Measurements from ENCODE around the gene VWA7. TPM values are rescaled to one million over a fixed set of nuclear protein-coding genes. Genes with fewer than 3 reads are reported as not detected.
A peak's percentile ranks its signal among the peaks of the same experiment; 100 is the strongest.
"Not testable (repeated sequence)": the region's sequence is repeated elsewhere in the genome, so short reads cannot be mapped to it uniquely, and the experiment has no call there.

VWA7 gene
- total RNA-seq, 1 donor from 2014 or later, result 3.0 TPM

- Mint-ChIP-seq H3K4me3 (peak overlapping the region; percentile 86), H3K36me3 (ENCODE audit: low read depth) (peaks cover 37% of the 10 kb centered on the region), H3K27ac (peak overlapping the region; percentile 97), H3K4me1 (peaks cover 36% of the 10 kb centered on the region), H3K27me3 (no peaks in the 10 kb centered on the region), H3K9me3 (no peaks in the 10 kb centered on the region)
- intact Hi-C loops (cut with micrococcal nuclease), result loop anchor here (1.0 to 2.0 kb wide), 6 partner anchors 12 to 66 kb away; partner anchors contain the start of genes DDAH2, HSPA1B and VWA7
- DNase-seq, result peak; percentile 68
Measured at GRCh38 chr6:31794866-31795615, 17.9 kb upstream of the VWA7 start.

GRCh38 chr6:31794294-31794865, 17.3 kb upstream of the VWA7 start:
- Mint-ChIP-seq H3K27ac (peak overlapping the region; percentile 97), H3K36me3 (ENCODE audit: low read depth) (peaks cover 42% of the 10 kb centered on the region), H3K9me3 (no peaks in the 10 kb centered on the region), H3K27me3 (no peaks in the 10 kb centered on the region), H3K4me3 (peak overlapping the region; percentile 86), H3K4me1 (peaks cover 36% of the 10 kb centered on the region)
- intact Hi-C loops (cut with micrococcal nuclease), result loop anchor here (2.0 kb wide), 4 partner anchors 18 to 66 kb away; partner anchors contain the start of genes DDAH2 and HSPA1B
- no peak for DNase-seq

GRCh38 chr6:31793927-31794245, 16.8 kb upstream of the VWA7 start:
- Mint-ChIP-seq H3K27ac (peak overlapping the region; percentile 97), H3K36me3 (ENCODE audit: low read depth) (peaks cover 45% of the 10 kb centered on the region), H3K4me1 (peaks cover 37% of the 10 kb centered on the region), H3K4me3 (peak overlapping the region; percentile 86)
- not testable (repeated sequence) for H3K9me3 Mint-ChIP-seq, DNase-seq, H3K27me3 Mint-ChIP-seq
- intact Hi-C loops (cut with micrococcal nuclease), result loop anchor here (2.0 kb wide), 4 partner anchors 19 to 65 kb away; partner anchors contain the start of genes DDAH2 and HSPA1B

- intact Hi-C loops (cut with micrococcal nuclease), result no loop called here
- H3K36me3 Mint-ChIP-seq (ENCODE audit: low read depth), result peaks cover 44% of the 10 kb centered on the region
- H3K27me3 Mint-ChIP-seq, result no peaks in the 10 kb centered on the region
- peak overlapping the region; percentile 72 for H3K4me3 Mint-ChIP-seq
- H3K9me3 Mint-ChIP-seq, result no peaks in the 10 kb centered on the region
- peaks cover 30% of the 10 kb centered on the region for H3K4me1 Mint-ChIP-seq
- no peak for DNase-seq
- H3K27ac Mint-ChIP-seq, result peak overlapping the region; percentile 35
Measured at GRCh38 chr6:31792761-31793171, 15.6 kb upstream of the VWA7 start.

GRCh38 chr6:31792090-31792374, 14.9 kb upstream of the VWA7 start:
- H3K27ac Mint-ChIP-seq, result no peak overlapping the region
- H3K4me1 Mint-ChIP-seq, result peaks cover 22% of the 10 kb centered on the region
- H3K36me3 Mint-ChIP-seq (ENCODE audit: low read depth), result peaks cover 42% of the 10 kb centered on the region
- no peaks in the 10 kb centered on the region for H3K9me3 Mint-ChIP-seq
- no peaks in the 10 kb centered on the region for H3K27me3 Mint-ChIP-seq
- intact Hi-C loops (cut with micrococcal nuclease), result no loop called here
- H3K4me3 Mint-ChIP-seq, result no peak overlapping the region
- no peak for DNase-seq

- Mint-ChIP-seq H3K9me3 (no peaks in the 10 kb centered on the region), H3K4me3 (no peak overlapping the region), H3K36me3 (ENCODE audit: low read depth) (peaks cover 43% of the 10 kb centered on the region), H3K27me3 (no peaks in the 10 kb centered on the region), H3K4me1 (peaks cover 20% of the 10 kb centered on the region), H3K27ac (peak overlapping the region; percentile 14)
- intact Hi-C loops (cut with micrococcal nuclease), result loop anchor here (1.0 kb wide), 1 partner anchor 19 kb away; no protein-coding TSS in a partner anchor
- peak; percentile 79 for DNase-seq
Measured at GRCh38 chr6:31791324-31792089, 14.4 kb upstream of the VWA7 start.

GRCh38 chr6:31785475-31785874, 8.3 kb upstream of the VWA7 start:
- H3K27me3 Mint-ChIP-seq, result no peaks in the 10 kb centered on the region
- H3K4me1 Mint-ChIP-seq, result peaks cover 3% of the 10 kb centered on the region
- no peak for DNase-seq
- intact Hi-C loops (cut with micrococcal nuclease), result no loop called here
- H3K27ac Mint-ChIP-seq, result no peak overlapping the region
- peaks cover 52% of the 10 kb centered on the region for H3K36me3 Mint-ChIP-seq (ENCODE audit: low read depth)
- H3K4me3 Mint-ChIP-seq, result no peak overlapping the region
- no peaks in the 10 kb centered on the region for H3K9me3 Mint-ChIP-seq

GRCh38 chr6:31784098-31784925, 7.2 kb upstream of the VWA7 start:
- Mint-ChIP-seq H3K4me1 (peaks cover 3% of the 10 kb centered on the region), H3K27me3 (no peaks in the 10 kb centered on the region), H3K9me3 (no peaks in the 10 kb centered on the region), H3K4me3 (no peak overlapping the region), H3K27ac (no peak overlapping the region), H3K36me3 (ENCODE audit: low read depth) (peaks cover 57% of the 10 kb centered on the region)
- no peak for DNase-seq
- intact Hi-C loops (cut with micrococcal nuclease), result no loop called here

- Mint-ChIP-seq H3K27me3 (no peaks in the 10 kb centered on the region), H3K4me1 (peaks cover 7% of the 10 kb centered on the region), H3K9me3 (no peaks in the 10 kb centered on the region), H3K4me3 (no peak overlapping the region), H3K36me3 (ENCODE audit: low read depth) (peaks cover 57% of the 10 kb centered on the region), H3K27ac (no peak overlapping the region)
- no peak for DNase-seq
- intact Hi-C loops (cut with micrococcal nuclease), result no loop called here
Measured at GRCh38 chr6:31782126-31782855, 5.2 kb upstream of the VWA7 start.

GRCh38 chr6:31781244-31782125, 4.4 kb upstream of the VWA7 start:
- intact Hi-C loops (cut with micrococcal nuclease), result no loop called here
- H3K4me1 Mint-ChIP-seq, result peaks cover 13% of the 10 kb centered on the region
- no peaks in the 10 kb centered on the region for H3K9me3 Mint-ChIP-seq
- no peaks in the 10 kb centered on the region for H3K27me3 Mint-ChIP-seq
- no peak overlapping the region for H3K4me3 Mint-ChIP-seq
- peaks cover 58% of the 10 kb centered on the region for H3K36me3 Mint-ChIP-seq (ENCODE audit: low read depth)
- DNase-seq, result no peak
- H3K27ac Mint-ChIP-seq, result no peak overlapping the region

- Mint-ChIP-seq H3K4me3 (no peak overlapping the region), H3K9me3 (no peaks in the 10 kb centered on the region), H3K36me3 (ENCODE audit: low read depth) (peaks cover 54% of the 10 kb centered on the region), H3K27me3 (no peaks in the 10 kb centered on the region), H3K4me1 (peaks cover 17% of the 10 kb centered on the region), H3K27ac (no peak overlapping the region)
- DNase-seq, result no peak
- intact Hi-C loops (cut with micrococcal nuclease), result no loop called here
Measured at GRCh38 chr6:31780507-31781243, 3.5 kb upstream of the VWA7 start.

GRCh38 chr6:31779908-31780307, 2.8 kb upstream of the VWA7 start:
- Mint-ChIP-seq H3K4me3 (no peak overlapping the region), H3K36me3 (ENCODE audit: low read depth) (peaks cover 47% of the 10 kb centered on the region), H3K4me1 (peaks cover 23% of the 10 kb centered on the region), H3K27me3 (no peaks in the 10 kb centered on the region), H3K27ac (no peak overlapping the region), H3K9me3 (no peaks in the 10 kb centered on the region)
- no peak for DNase-seq
- intact Hi-C loops (cut with micrococcal nuclease), result loop anchor here (5.0 kb wide), 1 partner anchor 32 kb away; no protein-coding TSS in a partner anchor

Data from activated CD4-positive, alpha-beta T cell treated with anti-CD3 and anti-CD28 coated beads, Interleukin-2, amount 10 ng/mL, durations not matched to agents 24 days and 14 days (primary cell).